GM21737 (cell line): ENCODE measurements around the gene TCF4.

Experiments
- ATAC-seq: cut with Tn5 transposase; IDR thresholded peaks from one replicate; pipeline ENCODE4 v1.9.1; 2021; ENCODE audit warnings: mild to moderate bottlenecking, moderate library complexity; ENCODE audit not compliant: unreplicated experiment

The TCF4 gene

DNA sequence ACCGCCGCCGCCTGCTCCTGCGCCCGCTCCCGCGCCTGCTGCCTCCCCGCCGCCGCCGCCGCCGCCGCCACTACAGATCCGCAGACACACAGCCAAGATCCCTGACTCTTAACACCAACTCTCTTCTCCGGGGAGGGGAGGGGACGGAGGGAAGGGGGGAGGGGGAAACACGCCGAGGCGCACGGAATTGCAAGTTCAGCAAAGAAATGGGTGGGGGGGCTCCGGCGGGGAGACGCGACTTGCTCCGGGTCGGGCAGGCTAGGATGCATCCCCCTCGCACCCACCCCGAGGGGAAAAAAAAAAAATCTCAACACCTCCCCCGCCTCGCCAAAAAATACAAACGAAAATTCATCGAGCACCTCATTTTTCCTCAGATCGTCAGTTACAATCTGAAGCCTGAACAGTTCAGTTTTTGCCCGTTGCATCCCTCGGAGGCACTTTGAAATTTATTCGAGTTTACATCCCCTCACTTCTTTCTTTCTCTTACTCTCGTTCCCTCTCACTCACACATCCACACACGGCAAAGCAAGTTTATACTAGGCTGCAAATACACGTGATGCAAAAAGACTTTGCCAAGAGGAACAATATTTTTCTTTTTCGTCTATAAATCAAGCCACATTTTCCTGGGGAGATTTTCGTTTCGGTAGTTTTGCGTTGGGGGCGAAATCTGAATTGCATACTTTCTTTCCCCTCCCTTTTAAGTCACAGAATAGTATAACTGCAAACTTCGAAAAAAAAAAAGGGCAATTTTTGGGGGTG is at the start of gene TCF4:
Gene TCF4, minus strand, starts transcription at position 82 of the 759 bp plus-strand sequence. CDS start 1,076 bp downstream, outside the sequence.
- ATAC-seq: no peak

DNA sequence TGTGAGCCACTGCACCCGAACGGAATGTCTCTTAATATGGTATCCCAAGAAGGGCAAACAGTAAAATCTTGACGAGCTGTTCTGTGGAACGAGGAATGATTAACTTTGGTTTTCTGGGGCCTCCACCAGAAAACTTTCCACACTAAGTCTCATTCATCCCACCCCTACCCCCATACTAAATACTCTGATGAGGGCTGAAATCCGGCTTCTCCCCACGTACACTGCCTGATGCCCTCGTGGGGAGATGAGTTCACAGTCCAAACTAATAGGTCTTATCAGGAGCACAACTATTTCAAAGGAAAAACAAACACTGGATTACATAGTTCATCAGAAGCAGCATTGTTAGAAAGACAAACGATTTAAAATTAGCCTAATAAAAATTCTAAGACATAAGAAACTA is 49.2 kb upstream of the TCF4 start:
- ATAC-seq: no peak

GRCh38 chr18:55635439-55635838 is 47.4 kb upstream of the TCF4 start:
- ATAC-seq: no peak

- ATAC-seq: no peak
These were observed 46.6 kb upstream of the TCF4 start for GRCh38 chr18:55634545-55634944.

- no peak for ATAC-seq
These were observed 45.0 kb upstream of the TCF4 start for GRCh38 chr18:55633032-55633431.

- ATAC-seq: no peak
These were observed 41.1 kb upstream of the TCF4 start for GRCh38 chr18:55629133-55629532.

DNA sequence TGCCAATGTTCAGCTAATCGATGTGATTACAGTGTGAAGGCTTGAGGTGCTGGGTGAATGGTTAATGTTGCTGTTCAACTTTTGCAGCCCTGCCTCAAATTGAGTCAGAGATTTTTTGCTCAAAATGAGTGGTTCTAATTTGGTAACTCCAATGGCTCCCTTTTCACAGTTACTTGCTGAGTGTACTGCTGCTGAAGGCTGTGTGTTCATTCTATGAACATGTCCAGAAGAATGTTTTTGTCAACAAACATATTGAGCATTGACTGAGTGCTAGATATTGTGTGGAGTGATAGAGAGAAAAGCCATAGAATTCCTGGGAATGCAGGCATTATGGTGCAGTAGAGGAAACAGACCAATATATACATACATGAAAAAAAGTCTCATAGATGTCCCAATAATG is 39.0 kb upstream of the TCF4 start:
- no peak for ATAC-seq

DNA sequence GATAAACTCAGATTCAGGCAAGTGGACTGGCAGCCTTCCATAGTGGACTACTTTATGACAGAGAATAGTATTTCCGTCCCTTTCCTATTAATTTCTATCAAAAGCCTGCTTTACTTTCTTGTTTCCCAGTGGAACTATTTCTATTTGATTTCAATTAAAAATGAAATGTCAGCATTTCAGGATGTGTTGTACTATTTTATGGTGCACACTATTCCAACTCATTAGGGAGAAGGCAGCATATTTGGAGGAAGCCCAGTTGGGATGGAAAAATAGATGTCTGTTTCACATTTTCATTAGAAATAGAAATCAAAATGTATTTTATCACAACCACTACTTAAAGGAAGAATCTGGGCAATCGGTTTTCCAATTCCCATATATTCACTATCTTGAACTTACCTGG is 37.9 kb upstream of the TCF4 start:
- ATAC-seq: no peak

DNA sequence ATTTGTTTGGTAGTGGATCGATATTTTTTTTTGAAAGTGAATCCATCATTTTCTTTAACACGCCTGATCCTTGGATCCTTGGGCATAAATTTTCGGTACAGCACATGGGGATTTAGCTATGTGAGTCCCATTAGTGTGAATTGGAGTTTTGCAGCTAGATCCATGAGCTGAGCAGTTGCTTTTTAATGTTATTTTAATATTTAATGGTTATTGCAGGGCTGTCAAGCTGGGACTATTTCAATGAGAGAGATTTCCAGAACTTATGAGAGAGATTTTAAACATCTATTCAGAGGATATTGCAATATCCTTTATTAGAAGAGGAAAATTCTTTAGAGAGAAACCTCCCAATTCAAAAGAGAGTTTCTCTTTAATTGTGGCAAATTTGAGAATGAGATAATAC is 35.6 kb upstream of the TCF4 start:
- ATAC-seq: no peak

DNA sequence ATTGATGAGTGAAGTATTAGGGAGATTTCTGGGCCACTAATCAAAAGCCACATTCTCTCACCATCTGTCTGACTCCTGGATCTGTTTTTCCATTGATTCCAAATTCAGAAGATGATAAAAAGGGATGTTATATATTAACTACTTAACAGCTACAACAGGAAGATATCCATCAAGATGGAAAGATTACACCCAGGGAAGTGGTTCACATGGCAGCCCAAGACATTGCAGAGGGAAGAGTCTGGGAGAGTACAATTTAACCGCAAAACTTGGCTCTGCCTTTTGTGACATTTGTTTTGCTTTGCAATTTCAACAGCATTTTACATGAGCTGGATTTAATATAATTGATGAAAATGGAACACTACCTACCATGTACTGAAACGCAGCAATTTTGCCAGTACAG is 22.5 kb upstream of the TCF4 start:
- ATAC-seq: no peak

DNA sequence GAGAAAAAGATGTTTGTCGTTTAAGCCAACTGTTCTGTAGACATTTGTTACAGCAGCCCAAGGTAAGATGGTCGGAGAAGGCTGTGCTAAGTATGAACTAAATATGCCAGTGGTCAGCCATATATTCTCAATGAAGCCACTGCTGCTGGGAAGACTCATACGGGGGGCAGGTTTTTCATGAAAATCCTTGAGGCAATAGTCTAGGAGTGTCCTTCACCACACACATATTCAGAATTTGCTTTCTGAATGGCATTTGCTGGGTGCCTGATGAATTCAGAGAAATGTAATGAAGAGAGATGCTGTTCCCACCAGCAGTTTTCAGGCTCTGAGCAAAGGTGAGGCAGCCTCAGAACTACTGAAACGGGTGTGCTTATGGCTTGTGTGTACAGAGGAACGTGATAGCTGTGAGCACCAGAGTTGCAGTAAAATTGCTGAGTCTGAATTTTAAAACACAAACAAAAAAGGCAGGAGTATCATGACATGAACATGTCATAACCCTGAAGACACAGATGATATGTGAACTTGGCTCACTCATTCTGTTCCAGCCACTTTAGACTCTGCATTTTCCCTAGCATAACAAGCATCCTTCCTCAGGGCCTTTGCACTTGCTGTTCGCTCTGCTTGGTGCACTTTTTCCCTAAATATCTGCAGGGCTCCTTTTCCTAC is 21.3 kb upstream of the TCF4 start:
- no peak for ATAC-seq

DNA sequence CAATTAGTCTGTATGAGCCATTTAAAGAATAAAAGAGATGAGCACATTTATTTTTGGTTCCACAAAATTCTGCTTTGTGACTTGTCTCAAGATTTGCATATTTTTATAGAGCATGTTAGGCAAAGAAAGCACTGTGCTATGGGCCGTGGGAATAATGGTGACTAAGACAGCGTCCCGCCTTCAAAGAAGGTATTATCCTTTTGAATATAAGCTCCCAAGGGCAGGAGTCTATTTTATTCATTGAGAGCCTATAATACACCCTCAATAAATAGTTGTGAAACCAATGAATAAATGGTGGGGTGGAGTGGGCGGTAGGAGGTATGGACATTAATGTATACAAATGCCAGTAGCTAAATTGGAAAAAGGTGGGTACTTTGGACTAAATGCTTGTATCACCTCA is 20.5 kb upstream of the TCF4 start:
- ATAC-seq: no peak

DNA sequence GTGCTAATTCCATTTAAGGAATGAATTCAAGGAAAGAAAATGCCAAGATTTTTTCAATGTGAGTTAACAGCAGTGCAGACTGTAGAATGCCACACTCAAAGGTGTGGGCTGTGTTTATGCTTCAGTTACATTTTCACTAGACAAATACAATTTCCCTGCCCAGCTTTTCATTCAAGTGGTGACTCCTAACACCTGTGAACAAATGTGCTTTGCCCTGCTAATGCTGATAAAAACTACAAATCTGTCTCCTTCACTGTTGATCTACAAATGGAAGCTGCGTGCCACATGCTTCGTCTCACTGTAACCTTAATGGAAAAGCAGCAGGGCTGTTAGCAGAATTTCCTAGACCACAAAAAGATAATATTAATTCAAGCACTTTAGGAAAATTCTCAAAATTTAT is 19.8 kb upstream of the TCF4 start:
- no peak for ATAC-seq

DNA sequence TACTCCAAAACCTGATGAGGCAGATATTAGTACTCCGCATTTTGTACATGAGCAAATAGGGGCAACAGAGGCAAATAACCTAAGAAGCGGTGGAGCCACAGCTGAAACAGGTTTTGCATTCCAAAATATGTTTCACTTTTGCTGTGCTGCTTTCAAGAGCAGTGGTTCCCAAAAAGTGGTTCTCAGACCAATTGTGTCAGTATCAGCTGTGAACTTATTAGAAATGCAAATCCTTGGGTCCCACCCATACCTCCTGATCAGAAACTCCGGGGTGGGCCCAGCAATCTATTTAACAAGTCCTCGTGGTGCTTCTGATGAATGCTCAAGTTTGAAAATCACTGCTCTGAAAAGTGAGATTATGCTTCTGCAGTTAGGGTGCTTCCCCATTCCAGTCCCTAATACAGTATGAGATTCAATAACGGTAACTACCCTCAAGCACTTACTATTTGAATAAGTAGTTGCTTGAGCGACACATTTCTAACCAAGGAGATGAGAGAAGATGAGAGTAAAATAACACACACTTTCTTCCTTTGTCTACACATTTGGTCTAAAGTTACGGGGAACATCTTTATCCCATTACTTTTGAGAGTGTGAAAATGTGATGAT is 17.8 kb upstream of the TCF4 start:
- peak; percentile 63 for ATAC-seq

- ATAC-seq: no peak
These were observed 15.8 kb upstream of the TCF4 start for GRCh38 chr18:55603775-55604174.

GRCh38 chr18:55593888-55594287 is 5.9 kb upstream of the TCF4 start:
- no peak for ATAC-seq

- ATAC-seq: no peak
These were observed 4.6 kb upstream of the TCF4 start for GRCh38 chr18:55592572-55592971.

DNA sequence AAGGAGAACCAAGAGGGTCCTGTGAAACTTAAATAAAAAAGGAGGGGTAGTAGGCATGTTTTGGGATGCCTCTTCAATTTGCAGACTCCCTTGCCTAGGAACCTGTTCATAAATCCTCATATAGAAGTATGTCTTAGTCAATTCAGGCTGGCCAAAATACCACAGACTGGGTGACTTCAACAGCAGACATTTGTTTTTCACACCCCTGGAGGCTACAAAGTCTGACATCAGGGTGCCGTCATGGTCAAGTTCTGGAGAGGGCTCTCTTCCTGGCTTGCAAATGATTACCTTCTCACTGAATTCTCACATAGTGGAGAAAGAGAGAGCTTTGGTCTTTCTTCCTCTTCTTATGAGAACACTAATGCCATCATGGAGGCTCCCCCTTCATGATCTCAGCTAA is 4.1 kb upstream of the TCF4 start:
- no peak for ATAC-seq

- peak; percentile 91 for ATAC-seq
These were observed 1.8 kb upstream of the TCF4 start for GRCh38 chr18:55589625-55590291.

DNA sequence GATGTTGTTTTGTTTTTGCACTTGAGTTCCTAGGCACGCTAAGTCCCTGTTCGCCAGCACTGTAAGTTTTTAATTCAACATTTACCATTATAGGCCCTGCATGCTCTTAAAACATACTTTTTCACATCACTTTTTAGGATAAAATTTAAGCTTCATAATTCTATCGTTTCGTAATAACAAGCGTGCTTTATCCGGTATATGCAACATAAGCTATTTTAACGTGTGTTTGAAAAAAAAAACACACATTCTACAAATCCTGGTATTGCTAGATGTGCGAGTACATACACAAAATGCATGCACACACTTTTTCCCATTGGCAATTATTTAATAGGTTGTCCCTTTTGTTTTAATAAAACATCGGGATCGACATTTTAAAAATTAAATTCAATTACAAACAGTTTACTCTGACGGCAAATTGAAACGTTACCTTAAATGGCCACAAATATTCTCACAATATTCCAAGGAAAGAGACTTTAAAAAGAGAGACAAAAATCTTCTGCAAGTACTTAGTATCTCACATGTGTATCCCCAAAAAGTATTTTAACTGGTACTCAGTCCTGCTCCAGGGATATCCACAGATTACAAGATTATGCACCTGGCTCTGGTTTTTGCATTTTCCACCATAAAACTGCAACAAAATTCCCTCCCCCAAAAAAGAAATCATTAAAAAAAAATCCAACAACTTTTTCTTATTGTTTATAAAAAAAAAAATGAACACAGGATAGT is 1.0 kb upstream of the TCF4 start:
- no peak for ATAC-seq
